ENCODE data around the gene POLR2B.
"Not testable (repeated sequence)": the region's sequence is repeated elsewhere in the genome, so short reads cannot be mapped to it uniquely, and the experiment has no call there.

POLR2B gene

DNA sequence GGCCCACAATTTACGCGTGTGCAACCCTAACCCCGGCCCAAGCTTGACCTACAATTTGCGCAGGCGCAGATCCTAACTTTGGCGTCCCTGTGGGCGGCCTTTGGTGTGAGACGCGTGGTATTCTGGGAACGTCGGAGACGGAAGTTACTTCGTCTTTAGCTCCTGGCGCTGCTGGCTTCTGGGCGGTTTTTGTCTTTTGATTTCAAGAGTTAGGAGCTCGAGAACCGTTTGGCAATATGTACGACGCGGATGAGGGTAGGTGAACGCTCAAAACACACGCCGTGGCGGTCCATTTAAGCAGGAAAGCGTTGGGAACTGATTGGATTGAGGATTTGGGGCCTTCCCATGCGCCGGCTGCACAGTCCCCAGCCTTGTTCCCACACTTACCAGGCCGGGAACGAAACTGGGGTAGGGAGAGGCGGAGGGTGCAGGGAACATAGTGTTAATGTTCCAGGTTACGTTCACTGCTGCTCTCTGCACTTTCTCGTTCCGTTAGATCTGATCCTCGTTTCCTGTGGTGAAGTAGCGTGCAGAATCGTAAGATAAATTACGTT lies at the start of gene POLR2B:
POLR2B (plus strand) TSS at position 147 of the 554 bp plus-strand sequence; CDS start at position 237, 90 bp downstream.
- DNase-seq, result peak; percentile 82

DNA sequence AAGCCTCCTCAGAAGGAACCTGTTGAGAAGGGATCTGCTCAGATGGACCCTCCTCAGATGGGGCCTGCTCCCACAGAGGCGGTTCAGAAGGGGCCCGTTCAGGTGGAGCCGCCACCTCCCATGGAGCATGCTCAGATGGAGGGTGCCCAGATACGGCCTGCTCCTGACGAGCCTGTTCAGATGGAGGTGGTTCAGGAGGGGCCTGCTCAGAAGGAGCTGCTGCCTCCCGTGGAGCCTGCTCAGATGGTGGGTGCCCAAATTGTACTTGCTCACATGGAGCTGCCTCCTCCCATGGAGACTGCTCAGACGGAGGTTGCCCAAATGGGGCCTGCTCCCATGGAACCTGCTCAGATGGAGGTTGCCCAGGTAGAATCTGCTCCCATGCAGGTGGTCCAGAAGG lies 48.1 kb upstream of the POLR2B start:
- no peak for DNase-seq

DNA sequence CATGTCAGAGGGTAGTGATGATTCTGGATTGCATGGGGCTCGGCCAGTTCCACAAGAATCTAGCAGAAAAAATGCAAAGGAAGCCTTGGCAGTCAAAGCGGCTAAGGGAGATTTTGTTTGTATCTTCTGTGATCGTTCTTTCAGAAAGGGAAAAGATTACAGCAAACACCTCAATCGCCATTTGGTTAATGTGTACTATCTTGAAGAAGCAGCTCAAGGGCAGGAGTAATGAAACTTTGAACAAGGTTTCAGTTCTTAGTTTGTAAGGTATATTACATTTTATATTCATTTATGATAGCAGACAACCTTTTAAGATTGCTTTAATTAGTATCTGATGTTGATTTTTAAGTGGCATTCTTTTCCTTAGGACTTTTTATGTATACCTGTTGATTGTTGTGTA lies 46.8 kb upstream of the POLR2B start:
- DNase-seq, result no peak

DNA sequence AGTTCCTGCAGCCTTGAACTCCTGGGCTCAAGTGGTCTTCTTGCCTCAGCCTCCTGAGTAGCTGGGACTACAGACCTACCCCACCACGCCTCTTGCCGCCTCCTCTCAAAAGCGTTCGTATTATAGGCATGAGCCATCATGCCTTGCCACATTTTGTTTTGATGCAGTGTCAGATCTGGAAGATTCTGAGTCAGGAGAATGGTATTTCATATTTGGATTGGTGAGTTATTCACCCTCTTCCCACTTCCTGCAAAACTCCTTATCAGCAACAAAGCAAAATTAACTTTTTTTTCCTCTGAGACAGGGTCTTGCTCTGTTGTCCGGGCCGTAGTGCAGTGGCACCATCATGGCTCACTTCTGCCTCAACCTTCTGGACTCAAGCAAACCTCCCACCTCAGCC lies 41.4 kb upstream of the POLR2B start:
- DNase-seq, result no peak

DNA sequence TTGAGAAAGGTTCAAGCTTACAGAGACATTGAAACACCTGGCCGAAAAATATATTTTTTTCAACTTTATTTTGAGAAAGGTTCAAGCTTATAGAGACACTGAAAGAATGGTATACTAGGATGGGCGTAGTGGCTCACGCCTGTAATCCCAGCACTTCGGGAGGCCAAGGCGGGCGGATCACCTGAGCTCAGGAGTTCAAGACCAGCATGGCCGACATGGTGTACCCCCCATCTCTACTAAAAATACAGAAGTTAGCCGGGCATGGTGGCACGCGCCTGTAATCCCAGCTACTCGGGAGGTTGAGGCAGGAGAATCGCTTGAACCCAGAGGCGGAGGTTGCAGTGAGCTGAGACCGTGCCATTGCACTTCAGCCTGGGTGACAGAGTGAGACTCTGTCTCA lies 38.9 kb upstream of the POLR2B start:
- not testable (repeated sequence) for DNase-seq

DNA sequence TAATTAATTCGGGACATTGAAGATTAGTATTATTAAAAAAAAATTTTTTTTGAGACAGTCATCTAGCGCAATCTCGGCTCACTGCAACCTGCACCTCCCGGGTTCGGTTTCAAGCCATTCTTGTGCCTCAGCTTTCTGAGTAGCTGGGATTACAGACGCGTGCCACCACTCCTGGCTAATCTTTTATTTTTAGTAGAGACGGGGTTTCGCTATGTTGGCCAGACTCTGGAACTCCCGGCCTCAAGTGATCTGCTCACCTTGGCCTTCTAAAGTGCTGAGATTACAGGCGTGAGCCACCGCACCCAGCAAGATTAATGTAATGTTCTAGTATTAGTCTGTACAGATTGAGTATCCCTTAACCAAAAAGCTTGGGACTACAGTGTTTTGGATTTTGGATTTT lies 38.3 kb upstream of the POLR2B start:
- DNase-seq, result no peak

DNA sequence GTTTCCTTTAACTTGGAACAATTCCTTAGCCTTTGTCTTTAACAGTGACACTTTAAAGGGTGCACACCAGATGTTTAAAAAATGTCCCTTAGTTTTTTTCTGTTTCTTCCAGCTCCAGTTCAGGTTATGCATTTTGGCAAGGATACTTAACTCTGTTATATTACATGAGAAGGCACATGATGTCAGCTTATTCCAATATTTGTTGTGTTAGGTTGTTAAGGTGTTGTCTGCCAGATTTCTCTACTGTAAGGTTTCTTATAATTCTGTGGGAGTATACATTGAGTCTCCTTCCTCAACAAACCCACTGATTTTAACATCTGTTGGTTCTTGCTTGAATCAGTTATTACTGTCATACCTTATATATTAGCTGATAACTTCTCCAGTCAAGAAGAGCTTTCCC lies 37.7 kb upstream of the POLR2B start:
- no peak for DNase-seq

DNA sequence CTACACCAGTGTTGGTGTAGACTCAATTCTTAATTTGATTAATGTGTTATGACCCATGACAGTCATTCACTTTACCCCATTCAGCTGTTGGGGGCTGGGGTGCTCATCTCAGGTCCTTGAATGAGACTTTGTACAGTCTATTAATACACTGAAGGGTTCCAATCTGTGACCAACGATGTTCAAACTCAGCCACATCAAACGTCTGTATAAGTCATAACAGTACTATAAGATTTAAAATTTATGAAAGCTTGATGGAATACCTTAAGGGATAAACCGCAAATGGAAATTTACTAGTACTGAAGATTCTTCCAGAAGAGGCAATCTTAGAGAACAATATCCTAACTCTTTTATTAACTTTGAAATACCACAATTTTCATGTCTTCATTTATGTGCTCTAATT lies 37.3 kb upstream of the POLR2B start:
- no peak for DNase-seq

DNA sequence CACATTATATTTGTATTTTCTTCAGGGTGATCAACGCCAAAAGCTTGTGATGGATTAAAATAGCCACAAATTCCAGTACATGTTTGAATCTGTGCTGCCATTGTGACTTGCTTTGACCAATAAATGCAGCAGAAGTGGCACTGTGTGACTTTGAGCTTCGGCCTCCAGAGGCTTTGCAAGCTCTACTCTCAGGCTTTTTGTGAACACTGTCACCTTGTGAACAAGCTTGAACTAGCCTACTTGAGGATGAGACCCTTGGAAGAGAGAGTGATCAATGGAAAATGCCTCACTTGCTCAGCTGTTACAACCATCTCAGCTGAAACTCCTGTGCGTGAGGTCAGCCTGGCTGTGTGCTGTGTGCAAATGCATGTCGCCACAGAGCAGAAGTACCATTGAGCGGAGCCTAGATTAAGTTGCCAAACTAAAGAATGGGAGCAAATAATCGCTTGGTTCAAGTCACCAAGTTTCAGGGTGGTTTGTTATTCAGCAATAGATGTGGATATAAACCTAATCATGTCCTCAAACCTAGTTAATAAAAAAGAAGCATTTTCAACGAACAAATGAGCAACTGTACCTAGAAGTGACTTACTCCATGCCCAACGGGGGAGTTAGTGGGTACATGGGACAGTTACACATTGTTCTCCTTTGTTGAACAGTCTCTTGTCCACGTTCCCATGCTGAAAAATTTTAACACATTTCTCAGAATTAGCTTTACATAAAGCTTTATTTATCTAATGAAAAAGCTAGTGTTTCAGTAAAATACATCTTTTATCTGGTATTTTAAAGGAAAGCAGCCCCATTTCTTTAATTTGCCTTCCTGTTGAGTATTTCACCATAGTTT lies 24.8 kb upstream of the POLR2B start:
- no peak for DNase-seq

DNA sequence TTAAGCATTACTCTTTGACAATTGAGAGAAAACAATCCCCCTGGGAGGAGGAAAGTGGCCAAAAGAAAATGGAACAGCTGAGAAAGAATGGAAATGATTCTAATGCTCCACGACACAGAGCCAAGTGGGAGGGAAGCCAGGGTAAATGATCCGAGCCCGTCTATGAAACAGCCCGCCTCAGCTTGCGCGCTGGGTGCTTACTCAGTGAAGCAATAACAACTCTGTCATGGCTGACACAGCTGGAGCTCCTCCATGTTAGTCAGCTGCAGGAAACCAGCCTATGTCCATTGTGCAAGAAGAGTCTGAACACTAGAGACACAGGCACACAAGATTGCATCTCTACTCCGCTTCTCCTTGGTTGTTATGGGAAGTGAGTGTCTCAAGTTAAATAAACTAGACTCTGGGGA lies 20.6 kb upstream of the POLR2B start:
- DNase-seq, result no peak

DNA sequence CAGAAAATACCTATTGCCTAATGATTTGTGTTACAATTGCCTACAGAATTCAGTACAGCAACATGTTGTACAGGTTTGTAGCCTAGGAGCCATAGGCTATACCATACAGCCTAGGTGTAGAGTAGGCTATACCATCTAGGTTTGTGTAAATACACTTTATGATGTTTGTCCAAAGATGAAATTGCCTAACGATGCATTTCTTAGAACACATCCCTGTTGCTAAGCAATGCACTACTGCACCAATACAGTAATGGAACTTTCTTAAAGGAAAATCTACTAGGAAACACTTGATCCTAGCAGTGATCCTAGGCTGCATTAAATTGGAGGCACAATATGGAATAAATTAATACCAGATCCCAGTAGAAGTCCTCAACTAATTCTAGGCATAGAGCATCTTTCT lies 19.6 kb upstream of the POLR2B start:
- DNase-seq, result no peak

DNA sequence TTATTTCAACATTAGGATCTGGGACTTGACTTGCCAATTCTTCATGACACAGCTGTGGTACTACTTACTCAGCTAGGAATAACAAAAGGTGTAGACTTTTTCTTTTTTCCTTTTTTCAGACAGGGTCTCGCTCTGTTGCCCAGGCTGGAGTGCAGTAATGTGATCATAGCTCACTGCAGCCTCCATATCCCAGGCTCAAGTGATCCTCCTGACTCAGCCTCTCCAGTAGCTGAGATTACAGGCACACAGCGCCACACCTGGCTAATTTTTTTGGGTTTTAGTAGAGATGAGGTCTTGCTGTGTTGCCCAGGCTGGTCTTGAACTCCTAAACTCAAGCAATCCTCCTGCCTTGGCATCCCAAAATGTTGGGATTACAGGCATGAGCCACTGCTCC lies 17.6 kb upstream of the POLR2B start:
- DNase-seq, result no peak

DNA sequence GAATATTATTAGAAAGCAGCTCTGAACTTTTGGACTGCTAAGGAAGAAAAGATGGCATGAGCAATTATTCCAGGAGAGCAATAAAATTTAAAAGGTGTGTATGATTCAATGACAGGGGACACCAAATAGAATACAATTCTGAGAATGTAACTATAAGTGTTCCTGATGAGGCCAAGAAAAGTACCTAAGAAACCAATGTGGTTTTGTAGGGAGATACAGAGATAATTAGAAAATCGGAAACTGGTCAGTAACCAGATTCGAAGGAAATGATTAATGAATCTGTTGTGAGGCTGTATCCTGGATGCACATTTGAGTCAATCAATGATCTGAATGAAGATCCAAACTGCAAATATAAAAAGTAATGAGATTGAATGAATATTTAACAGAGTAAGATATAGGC lies 7.3 kb upstream of the POLR2B start:
- DNase-seq, result no peak

DNA sequence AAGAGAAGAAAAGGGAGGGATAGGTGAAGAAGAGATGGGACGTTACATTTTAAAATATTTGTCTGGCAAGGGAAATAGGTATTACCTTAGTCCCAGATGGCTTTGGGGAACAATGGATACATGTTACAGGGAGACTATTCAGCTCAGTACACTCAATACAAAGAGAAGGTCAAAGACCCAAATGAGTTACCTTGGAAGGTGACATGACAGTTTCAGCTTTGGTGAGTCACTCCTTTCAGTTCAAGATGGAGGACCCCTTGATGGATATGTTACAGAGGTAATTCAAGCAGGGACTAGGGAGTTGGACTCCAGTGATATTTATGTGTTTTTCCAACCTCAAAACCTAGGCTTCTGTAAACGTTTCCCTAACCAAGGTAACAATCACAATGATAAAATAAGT lies 6.3 kb upstream of the POLR2B start:
- no peak for DNase-seq

DNA sequence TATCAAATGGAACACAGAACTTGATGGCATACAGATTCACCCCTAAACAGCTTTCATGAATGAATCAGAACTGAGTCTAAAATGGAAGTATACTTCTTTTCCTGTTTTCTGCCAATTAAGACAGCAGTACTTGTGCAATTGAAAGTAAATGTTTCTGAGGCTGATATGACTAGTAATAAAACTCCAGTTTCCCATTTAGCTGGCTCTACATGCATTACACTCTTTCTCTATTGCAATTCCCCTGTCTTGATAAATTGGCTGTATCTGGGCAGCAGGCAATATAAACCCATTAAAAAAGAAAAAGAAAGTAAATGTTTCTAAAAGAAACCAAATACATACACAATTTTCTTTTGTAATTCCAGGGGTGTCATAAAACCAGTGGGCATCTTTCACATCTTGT lies 5.9 kb upstream of the POLR2B start:
- DNase-seq, result no peak

DNA sequence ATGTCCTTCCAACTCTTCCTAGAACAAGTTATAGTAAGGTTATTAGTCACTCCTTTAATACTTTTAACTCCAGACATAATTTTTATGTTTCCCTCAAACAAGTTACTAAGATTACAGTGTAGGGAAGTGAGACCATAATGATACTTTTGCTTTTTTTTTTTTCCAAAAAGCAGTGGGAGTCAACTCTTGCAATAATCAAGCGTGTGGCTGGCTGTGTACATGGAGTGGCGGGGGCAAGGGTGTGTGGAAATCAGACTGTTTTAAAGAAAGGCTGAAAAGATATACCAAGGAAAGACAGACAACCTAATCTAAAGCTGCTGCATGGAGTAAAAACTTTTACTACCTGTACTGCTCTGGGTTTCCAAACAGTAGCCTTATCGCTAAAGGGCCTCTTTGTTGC lies 5.4 kb upstream of the POLR2B start:
- DNase-seq, result no peak

DNA sequence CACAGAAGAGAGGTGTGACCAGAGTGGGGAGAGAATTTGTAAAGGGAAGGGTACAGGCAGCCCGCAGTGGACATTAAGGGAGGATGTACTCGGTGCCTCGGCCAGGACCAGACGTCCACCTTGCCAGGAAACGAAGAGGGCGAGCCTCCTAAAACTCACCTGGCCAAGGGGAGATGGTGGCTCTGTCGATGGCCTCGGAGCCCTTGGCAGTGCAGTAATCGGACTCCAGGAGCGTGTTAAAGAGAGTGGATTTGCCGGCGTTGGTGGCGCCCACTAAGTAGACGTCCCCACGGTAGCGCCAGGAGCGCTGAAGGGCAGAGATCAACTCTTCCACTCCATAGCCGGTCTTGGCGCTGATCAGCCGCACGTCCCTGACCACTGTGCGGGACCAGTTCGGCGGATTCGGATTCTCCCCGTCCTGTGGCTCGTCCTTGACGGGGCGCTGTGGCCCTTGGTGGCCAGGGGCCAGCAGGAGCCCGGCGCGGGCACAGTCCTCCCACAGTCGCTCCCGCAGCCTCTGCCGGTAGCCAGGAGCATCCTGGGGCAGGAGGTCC lies 2.3 kb upstream of the POLR2B start:
- DNase-seq, result no peak

DNA sequence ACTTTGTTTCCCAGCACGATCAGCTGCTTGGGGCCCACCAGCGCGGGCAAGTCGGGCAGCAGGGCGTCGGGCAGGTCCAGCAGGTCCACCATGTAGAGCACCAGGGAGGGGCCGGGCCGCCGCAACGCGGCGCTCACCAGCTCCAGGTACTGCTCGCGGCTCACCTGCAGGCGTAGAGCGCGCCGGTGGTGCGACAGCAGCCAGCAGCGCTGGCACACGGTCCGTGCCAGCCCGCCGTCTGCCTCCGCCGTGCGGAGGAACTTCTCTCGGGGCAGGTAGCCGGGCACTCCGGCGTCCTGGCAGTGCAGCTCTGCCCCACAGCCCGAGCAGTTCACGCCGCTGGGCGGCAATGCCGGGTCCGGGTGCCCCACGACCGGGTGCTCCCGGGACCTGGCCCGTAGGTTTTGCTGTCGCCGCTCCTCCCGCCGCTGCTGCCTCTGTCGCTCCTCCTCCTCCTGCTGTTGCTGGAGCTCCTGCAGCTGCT lies 1.8 kb upstream of the POLR2B start:
- DNase-seq, result peak; percentile 59

DNA sequence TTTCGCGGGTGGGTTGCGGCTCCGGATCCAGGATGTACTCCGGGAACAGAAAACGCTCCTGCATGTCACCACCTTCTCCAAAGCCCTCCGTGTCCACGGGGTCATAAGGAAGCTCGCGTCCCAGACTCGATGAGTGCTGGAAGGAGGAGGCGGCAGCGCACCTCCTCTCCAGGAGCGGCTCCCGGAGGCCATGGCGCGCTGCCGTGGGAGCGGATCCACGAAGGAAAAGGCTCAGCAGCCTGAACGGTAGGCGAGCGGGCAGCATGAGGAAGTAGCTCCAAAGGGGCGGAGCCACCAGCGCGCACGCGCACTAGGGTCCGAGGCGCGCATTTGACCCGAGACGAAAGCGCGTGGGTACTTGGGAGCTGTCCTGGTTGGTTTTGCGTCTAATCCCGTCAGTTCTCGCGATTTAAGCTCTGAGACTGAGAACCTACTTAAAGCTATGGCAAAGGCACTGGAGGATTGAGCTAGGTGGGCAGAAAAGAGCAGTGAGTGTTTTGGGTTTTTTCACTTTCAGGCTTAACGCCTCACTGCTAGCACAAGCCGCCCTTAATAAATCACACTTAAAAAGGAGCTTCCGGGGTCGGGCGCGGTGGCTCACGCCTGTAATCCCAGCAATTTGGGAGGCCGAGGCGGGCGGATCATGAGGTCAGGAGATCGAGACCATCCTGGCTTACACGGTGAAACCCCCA lies 1.2 kb upstream of the POLR2B start, which contains the start of gene NOA1:
NOA1 (minus strand) TSS at position 286 of the 692 bp plus-strand sequence; CDS start at position 265, 21 bp downstream.
- DNase-seq, result peak; percentile 95

DNA sequence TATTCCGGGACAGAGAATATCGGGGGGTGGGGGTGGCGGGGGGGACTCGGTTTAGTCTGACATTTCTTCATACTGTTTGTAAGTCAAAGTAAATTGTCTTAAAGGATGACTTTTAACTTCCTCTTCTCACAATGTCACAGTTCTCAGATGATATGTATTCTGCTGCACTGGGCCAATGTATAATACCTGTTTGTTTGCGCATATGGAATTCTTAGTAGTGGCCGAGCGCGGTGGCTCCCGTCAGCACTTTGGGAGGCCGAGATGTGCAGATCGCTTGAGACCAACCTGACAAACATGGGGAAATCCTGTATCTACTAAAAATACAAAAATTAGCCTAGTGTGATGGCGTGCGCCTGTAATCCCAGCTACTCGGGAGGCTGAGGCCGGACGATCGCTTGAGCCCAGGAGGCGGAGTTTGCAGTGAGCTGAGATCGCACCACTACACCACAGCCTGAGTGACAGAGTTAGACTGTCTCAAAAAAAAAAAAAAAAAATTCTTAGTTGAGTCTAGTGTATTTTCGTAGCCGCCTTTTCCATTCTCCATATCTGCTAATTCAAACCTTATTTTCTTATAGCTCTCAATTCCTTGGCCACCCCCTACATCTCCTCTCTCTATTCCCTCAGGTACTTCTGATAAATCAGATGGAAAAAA lies 851 bp downstream of the POLR2B start:
- DNase-seq, result peak; percentile 40

DNA sequence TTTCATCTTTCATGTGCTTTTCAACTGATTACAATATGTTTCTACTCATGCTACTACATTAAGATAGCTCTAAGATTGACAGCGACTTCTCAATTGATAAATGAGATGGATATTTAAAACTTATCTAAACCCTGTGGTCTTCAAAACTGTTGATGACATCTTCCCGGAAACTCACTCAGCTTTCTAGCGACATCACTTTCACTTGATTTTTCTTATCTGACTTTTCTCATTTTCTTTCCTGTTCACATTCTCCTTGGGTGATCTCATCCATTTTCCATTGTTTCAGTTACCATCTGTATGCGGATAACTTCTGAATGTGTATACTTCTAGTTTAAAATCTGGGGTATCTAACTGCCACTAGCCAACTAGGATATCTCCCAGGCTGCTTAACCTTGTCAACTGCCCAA lies 3.1 kb downstream of the POLR2B start:
- DNase-seq, result no peak

DNA sequence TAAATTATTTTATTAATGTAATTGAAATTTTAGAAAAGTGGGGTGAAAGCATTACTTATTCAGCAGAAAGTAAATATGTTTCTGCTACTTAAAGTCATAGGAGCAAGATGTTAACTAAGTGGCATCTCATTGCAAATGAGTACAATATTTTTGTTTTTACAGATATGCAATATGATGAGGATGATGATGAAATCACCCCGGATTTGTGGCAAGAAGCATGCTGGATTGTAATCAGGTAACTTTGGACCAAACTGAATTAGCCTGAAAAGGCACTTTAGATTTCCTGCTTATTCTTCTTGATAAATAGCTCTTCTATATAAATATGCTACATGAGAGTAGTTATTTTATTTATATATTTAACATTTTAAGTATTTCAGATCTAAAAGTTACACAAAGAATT lies 7.5 kb downstream of the POLR2B start:
- DNase-seq, result no peak

DNA sequence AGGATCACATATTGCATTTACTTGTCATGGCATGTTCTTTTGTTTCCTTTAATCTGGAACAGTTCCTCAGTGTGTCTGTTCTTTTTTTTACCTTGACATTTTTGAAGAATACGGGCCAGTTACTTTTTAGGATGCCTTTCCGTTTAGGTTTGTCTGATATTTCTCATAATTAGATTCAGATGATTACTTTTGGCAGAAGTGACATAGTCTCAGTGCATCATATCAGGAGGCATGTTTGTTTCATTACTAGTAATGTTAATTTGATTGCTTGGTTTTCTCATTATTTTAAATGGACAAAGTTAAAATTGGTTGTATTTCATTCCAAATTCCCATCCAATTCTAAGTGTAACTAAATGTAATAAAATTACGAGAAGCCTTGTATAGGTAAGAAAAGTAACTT lies 8.3 kb downstream of the POLR2B start:
- no peak for DNase-seq
